T1000 (cell line): ENCODE measurements around the gene PPA1.
"Not testable (repeated sequence)": the region's sequence is repeated elsewhere in the genome, so short reads cannot be mapped to it uniquely, and the experiment has no call there.

ENCODE experiments used
- DNase-seq: peaks from one replicate; lab custom pipeline; 2025; ENCODE audit warnings: mixed read lengths; lab: John Stamatoyannopoulos, UW

PPA1 gene

GRCh38 chr10:70254778-70255328 lies 21.6 kb upstream of the PPA1 start:
- DNase-seq, result no peak

GRCh38 chr10:70253878-70254765 lies 20.9 kb upstream of the PPA1 start:
- no peak for DNase-seq

GRCh38 chr10:70250961-70251680 lies 17.9 kb upstream of the PPA1 start:
- no peak for DNase-seq

GRCh38 chr10:70247360-70247759 lies 14.1 kb upstream of the PPA1 start:
- DNase-seq, result no peak

- DNase-seq, result no peak
Observed at GRCh38 chr10:70241081-70241480, 7.9 kb upstream of the PPA1 start.

GRCh38 chr10:70239986-70240385 lies 6.8 kb upstream of the PPA1 start:
- not testable (repeated sequence) for DNase-seq

- DNase-seq, result not testable (repeated sequence)
Observed at GRCh38 chr10:70239077-70239976, 6.1 kb upstream of the PPA1 start.

GRCh38 chr10:70237958-70238536 lies 4.8 kb upstream of the PPA1 start:
- not testable (repeated sequence) for DNase-seq

- no peak for DNase-seq
Observed at GRCh38 chr10:70234668-70235447, 1.6 kb upstream of the PPA1 start.

- no peak for DNase-seq
Observed at GRCh38 chr10:70233939-70234300, 691 bp upstream of the PPA1 start.

- no peak for DNase-seq
Observed at GRCh38 chr10:70232859-70233108, 445 bp downstream of the PPA1 start.

GRCh38 chr10:70232155-70232858 lies 922 bp downstream of the PPA1 start:
- DNase-seq, result no peak

GRCh38 chr10:70228491-70228890 lies 4.7 kb downstream of the PPA1 start:
- no peak for DNase-seq

GRCh38 chr10:70227548-70228320 lies 5.5 kb downstream of the PPA1 start:
- DNase-seq, result no peak

GRCh38 chr10:70223728-70224127 lies 9.5 kb downstream of the PPA1 start:
- no peak for DNase-seq

- not testable (repeated sequence) for DNase-seq
Observed at GRCh38 chr10:70222811-70223447, 10.3 kb downstream of the PPA1 start.

GRCh38 chr10:70222340-70222794 lies 10.9 kb downstream of the PPA1 start:
- no peak for DNase-seq

- DNase-seq, result no peak
Observed at GRCh38 chr10:70221030-70221429, 12.2 kb downstream of the PPA1 start.

GRCh38 chr10:70212879-70213278 lies 20.4 kb downstream of the PPA1 start:
- no peak for DNase-seq
